Coronary artery (tissue), 2 donors: Measurements from ENCODE around the gene CYB561D2.

Source experiments
- DNase-seq: peaks from one replicate; pipeline ENCODE4 v3.0.0-alpha.2; 2017; ENCODE audit warnings: low spot score
- H3K27ac ChIP-seq, 2 donors: fragments of 200-600 bp; sonication (generic); one replicate each; pipeline ENCODE4 v1.5.1; 2016 to 2019
- H3K4me3 ChIP-seq: fragments of 200-600 bp; sonication (generic); 2 replicates; pipeline ENCODE4 v1.5.1; 2016; ENCODE audit warnings: mild to moderate bottlenecking, moderate library complexity
- TF ChIP-seq, protein P1 (sequence below): fragments of 200-600 bp; sonication (generic); IDR thresholded peaks from one replicate; pipeline ENCODE4 v1.5.1; 2019; ENCODE audit warnings: antibody characterized with exemption

CYB561D2 gene

DNA sequence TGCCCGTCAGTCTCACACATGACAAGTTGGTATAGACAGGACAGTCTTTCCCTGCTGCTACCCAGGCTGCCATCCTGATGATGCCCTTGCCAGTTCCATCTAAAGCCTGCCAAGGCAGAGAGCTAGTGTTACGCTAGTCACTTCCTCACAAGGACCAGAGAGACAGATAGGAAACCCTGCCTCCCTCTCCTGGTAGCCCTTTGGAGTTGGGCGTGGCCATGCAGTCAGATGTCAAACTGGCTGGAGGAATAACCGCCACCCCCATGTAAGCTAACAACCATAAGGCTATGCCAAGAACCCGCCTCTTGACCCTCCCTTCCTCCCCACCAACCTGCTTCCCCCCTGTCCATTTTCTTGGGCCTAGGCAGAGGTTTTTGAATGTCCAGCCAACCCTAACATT lies 5.9 kb downstream of the CYB561D2 start:
- H3K27ac ChIP-seq = peak overlapping the region in 1 of 2 donors; percentile 63
- no peak for DNase-seq
- TF ChIP-seq, protein P1, sequence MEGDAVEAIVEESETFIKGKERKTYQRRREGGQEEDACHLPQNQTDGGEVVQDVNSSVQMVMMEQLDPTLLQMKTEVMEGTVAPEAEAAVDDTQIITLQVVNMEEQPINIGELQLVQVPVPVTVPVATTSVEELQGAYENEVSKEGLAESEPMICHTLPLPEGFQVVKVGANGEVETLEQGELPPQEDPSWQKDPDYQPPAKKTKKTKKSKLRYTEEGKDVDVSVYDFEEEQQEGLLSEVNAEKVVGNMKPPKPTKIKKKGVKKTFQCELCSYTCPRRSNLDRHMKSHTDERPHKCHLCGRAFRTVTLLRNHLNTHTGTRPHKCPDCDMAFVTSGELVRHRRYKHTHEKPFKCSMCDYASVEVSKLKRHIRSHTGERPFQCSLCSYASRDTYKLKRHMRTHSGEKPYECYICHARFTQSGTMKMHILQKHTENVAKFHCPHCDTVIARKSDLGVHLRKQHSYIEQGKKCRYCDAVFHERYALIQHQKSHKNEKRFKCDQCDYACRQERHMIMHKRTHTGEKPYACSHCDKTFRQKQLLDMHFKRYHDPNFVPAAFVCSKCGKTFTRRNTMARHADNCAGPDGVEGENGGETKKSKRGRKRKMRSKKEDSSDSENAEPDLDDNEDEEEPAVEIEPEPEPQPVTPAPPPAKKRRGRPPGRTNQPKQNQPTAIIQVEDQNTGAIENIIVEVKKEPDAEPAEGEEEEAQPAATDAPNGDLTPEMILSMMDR = no peak
- H3K4me3 ChIP-seq = peak overlapping the region; percentile 80

DNA sequence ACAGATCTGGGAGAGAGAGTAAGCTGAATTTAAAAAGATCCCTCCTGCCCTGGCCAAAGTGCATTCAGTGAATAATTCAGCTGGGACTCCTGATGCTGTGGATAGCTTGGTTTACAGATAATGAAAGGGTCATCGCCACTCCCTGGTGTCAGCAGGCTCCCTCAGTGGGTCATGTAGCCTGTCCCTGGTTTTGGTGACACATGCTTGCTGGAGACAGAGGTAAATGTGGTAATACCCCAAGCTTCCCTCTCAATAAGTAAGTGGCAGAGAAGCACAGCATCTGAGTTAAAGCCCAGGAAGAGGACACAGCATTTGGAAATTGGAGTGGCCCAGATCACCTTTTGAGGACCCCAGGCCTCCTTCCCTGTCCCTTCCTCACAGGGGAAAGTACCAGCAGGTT lies 6.8 kb downstream of the CYB561D2 start:
- peak overlapping the region; percentile 80 for H3K4me3 ChIP-seq
- H3K27ac ChIP-seq = peak overlapping the region in 1 of 2 donors; percentile 89
- DNase-seq = no peak
- TF ChIP-seq, protein P1 = no peak

DNA sequence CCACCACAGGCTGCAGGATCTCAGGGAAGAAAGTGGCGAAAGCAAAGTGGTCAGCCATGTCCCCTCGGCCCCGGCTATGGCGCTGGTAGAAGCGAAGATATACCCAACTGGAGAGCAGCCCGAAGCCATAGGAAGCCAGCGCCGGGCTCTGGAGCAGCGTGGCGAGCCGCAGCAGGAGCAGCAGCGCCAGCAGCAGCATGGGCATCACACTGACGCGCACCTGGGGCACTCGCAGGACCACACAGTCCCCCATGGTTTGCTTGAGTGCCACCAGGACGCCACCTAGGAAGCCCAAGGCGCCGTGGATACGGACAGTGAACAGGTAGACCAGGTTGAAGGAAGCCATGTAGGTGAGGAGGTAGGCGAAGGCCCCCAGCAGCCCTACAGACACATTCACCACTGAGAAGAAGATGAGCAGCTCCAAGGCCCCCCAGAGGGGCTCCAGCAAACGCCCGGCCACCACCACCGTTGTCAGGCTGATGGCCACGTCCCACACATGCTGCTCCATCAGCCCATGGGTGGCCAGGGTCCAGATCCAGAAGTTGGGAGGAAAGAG lies 7.8 kb downstream of the CYB561D2 start:
- H3K27ac ChIP-seq = peak overlapping the region; percentile 84 to 89
- no peak for DNase-seq
- H3K4me3 ChIP-seq = peak overlapping the region; percentile 80
- TF ChIP-seq, protein P1 = no peak

DNA sequence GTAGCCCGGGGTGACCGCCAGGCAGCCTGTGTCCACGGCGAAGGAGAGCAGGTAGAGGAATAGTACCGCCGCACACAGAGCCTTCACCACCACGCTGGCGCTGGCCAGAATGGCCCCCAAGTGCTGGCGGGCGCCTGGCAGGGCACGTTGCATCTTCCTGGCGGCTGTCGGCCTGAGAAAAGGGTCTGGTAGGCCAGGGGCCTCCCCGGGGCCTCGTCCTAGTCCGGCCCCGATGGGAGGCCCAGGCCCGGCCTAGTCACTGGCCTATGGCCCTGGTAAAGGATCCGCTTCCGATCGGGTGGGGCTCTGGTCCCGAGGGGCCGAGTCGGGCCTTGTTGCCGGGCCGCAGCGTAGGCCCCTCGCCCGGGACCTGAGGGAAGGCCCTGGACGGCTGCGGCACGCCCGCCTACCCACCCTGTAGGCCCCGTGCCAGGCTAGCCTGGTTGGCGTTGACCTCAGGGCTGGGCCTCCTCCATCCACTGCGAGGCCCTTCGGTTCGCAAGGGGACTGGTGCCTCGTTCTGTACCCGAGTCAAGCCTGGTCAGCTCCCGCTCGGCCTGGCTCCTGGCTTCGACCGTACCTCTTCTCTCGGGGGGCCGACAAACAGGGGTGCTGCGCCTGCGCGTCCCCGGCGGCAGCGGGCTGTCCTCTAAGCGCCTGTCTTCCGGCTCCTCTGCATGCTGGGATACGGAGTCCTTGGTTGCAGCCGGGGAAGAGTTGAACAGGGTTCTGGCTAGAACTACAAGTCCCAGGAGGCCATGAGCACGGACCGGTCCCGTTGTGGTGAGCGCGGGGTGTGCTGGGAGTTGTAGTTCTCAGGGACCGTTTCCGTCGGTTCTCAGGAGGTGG lies 8.5 kb downstream of the CYB561D2 start, which contains the start of gene TMEM115:
Gene TMEM115 (minus strand): TSS at position 611 of the 849 bp plus-strand sequence. CDS start 458 bp downstream, at position 153.
- Histone ChIP-seq H3K27ac (peak within 1 kb of the TSS; percentile 84 to 89), H3K4me3 (peak within 1 kb of the TSS; percentile 80)
- TF ChIP-seq, protein P1 = no peak
- peak; percentile 98 for DNase-seq

DNA sequence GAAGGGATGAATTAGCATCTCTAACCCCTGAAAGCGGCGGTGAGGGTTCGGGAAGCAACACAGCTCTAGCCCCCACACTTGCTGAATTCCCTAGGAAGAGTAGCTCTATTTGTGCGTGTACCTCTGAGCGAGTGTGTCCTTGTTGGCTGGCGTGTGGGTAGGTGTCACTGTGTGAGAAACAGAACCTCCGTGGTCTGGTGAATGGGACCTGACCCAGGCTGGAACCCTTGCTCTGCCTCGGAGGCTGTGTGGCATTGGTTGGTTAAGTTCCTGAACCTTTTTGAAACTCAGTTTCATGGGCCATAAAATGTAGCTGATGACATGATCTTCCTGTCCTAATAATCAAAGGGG lies 9.1 kb downstream of the CYB561D2 start:
- Histone ChIP-seq H3K4me3 (peak overlapping the region; percentile 80), H3K27ac (peak overlapping the region in 1 of 2 donors; percentile 38)
- no peak for DNase-seq
- TF ChIP-seq, protein P1 = no peak

DNA sequence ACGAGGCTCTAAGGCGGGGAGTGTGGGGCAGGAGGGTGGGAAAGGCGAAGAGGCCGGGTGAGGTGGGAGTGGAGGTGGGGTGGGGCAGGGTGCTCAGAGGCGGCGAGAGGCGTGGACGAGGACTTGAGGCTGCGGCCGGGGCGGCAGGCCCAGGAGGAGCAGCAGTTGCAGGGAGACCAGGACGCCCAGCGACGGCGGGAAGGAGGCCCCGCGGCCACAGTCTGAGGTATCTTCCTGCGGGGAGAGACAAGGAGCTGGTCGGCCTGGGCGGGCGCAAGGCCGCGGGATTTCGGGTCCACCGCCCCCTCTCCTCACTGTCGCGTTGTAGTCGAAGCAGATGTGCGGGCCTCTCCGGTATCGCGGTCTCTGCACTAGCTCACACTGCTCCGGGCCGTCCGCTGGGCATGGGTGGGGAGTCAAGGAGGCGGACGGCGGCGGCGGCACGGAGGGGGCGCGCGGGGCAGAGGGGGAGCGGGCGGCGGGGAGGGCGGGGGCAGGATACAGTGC lies 14.0 kb downstream of the CYB561D2 start:
- DNase-seq = no peak

More for the DNA sequence above, 14.0 kb downstream of the CYB561D2 start:
- H3K27ac ChIP-seq = peak overlapping the region in 1 of 2 donors; percentile 43
- TF ChIP-seq, protein P1 = no peak
- H3K4me3 ChIP-seq = peak overlapping the region; percentile 73
